H1 (cell line): ENCODE measurements around the gene RHOU. TPM values are rescaled to one million over a fixed set of nuclear protein-coding genes. Genes with fewer than 3 reads are reported as not detected.

Source experiments
- MAFK ChIP-seq: IDR thresholded peaks from 2 replicates; pipeline ENCODE4 v1.6.1; 2012; ENCODE audit warnings: low read depth, mild to moderate bottlenecking, improper control_type of control experiment, low read length
- POLR2AphosphoS5 ChIP-seq: IDR thresholded peaks from 2 replicates; pipeline ENCODE4 v1.6.1; 2011; ENCODE audit warnings: low read depth, low read length
- RFX5 ChIP-seq: IDR thresholded peaks from 2 replicates; pipeline ENCODE4 v1.6.1; 2011; ENCODE audit warnings: low read depth, low read length, improper control_type of control experiment, borderline replicate concordance
- SP2 ChIP-seq: IDR thresholded peaks from 2 replicates; pipeline ENCODE4 v1.6.1; 2012; ENCODE audit warnings: mild to moderate bottlenecking, low read length, inconsistent platforms
- USF2 ChIP-seq: IDR thresholded peaks from 2 replicates; pipeline ENCODE4 v1.6.1; 2011; ENCODE audit warnings: low read length, improper control_type of control experiment
- polyA plus RNA-seq, 7 experiments: library from polyadenylated mRNA; depleted of rRNA in 3 of 7; stranded (reverse) in 5 of 7; unstranded in 2 of 7; fragments of >200 nt in 5 of 7; fragments of 200-250 nt in 2 of 7; gene quantifications; 1 replicate in 5 of 7; 2 replicates in 1 of 7; 4 replicates in 1 of 7; pipeline versions ENCODE4 v1.2.1 to v1.2.3, GENCODE V29; 2011 to 2013; ENCODE audit warnings: missing spikeins in 2 of 7, mixed read lengths in 2 of 7
- total RNA-seq: library from RNA; stranded (reverse); fragmentation: NEBNext Ultra II Directional; extraction: Animal tissue kit (Norgen Biotek cat#: 25700); gene quantifications from 2 replicates; pipeline ENCODE4 v1.2.1, GENCODE V29; 2021

The RHOU gene
- total and polyA plus RNA-seq, 2 of the 8 experiments (the other 6 are each of a cell fraction or from before 2014, with no cell fraction given): 3.0 to 3.4 TPM

GRCh38 chr1:228750915-228751314 lies 15.6 kb downstream of the RHOU start (continued):
- no peak for TF ChIP-seq USF2
- TF ChIP-seq RFX5: no peak
- no peak for TF ChIP-seq MAFK
- TF ChIP-seq POLR2AphosphoS5: no peak
- TF ChIP-seq SP2: no peak
- TF ChIP-seq, all 59 proteins: peak for 0
